T-helper 1 cell treated with Interleukin-12 subunit alpha and Interleukin-12 subunit beta and Interleukin-4 antibody, amounts not matched to agents 30 μg/mL and 1 μg/mL, for 36 hours (primary cell): ENCODE measurements around the gene ADARB2.

Experiments
- H3K27ac Mint-ChIP-seq: one replicate; pipeline ENCODE4 v1.8.0; 2021; ENCODE audit warnings: mild to moderate bottlenecking, mixed read lengths
- H3K27me3 Mint-ChIP-seq: one replicate; pipeline ENCODE4 v1.8.0; 2021; ENCODE audit warnings: low read depth, mixed read lengths
- H3K36me3 Mint-ChIP-seq: one replicate; pipeline ENCODE4 v1.8.0; 2021; ENCODE audit warnings: low read depth, mixed read lengths
- H3K4me1 Mint-ChIP-seq: one replicate; pipeline ENCODE4 v1.8.0; 2021; ENCODE audit warnings: low read depth, mixed read lengths
- H3K4me3 Mint-ChIP-seq: one replicate; pipeline ENCODE4 v1.8.0; 2021; ENCODE audit warnings: mild to moderate bottlenecking, moderate library complexity, mixed read lengths
- H3K9me3 Mint-ChIP-seq: one replicate; pipeline ENCODE4 v1.8.0; 2021; ENCODE audit warnings: mixed read lengths

ADARB2 gene

DNA sequence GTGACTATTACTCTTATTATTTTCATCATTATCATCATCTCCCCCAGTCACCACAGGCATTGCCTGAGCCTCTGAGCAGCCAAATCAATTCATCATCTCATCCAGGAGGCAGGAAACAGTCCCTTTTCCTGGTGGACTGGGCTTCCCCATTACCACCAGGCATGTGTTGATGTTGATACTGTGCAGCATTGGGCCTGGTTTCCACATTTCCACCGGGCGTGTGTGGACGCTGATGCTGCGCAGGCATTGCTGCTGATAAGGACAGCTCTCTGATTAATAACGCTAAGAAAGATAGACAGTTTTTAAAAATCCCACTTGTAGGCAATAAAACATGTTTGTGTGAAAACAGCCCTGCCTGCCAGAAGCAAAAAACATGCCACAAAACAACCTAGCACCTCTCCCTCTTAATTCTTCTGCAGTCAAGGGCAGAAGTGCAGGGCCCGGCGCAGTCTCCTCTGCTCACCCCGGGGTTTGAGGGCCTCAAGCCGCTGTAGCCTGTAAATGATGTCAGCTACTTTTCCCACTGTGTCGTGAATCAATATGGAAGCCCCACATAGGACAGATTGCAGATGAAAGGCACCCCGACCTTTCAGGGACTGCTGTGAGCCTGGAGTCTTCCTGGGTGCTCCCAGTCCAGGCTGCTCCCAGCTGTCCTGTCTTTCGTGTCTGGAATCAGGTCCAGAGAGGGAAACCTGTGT lies 465.1 kb downstream of the ADARB2 start:
- Mint-ChIP-seq H3K36me3 (no peaks in the 10 kb centered on the region), H3K4me1 (peaks cover 3% of the 10 kb centered on the region)

GRCh38 chr10:1270906-1271305 lies 466.4 kb downstream of the ADARB2 start:
- no peak overlapping the region for H3K27ac Mint-ChIP-seq

More for the DNA sequence above, 465.1 kb downstream of the ADARB2 start:
- H3K27ac Mint-ChIP-seq = no peak overlapping the region
- no peaks in the 10 kb centered on the region for H3K27me3 Mint-ChIP-seq
- H3K4me3 Mint-ChIP-seq = no peak overlapping the region
- H3K9me3 Mint-ChIP-seq = no peaks in the 10 kb centered on the region

GRCh38 chr10:1270490-1270889 lies 466.8 kb downstream of the ADARB2 start:
- no peaks in the 10 kb centered on the region for H3K9me3 Mint-ChIP-seq
- H3K36me3 Mint-ChIP-seq = no peaks in the 10 kb centered on the region
- H3K27ac Mint-ChIP-seq = no peak overlapping the region
- H3K27me3 Mint-ChIP-seq = no peaks in the 10 kb centered on the region
- no peak overlapping the region for H3K4me3 Mint-ChIP-seq
- peaks cover 3% of the 10 kb centered on the region for H3K4me1 Mint-ChIP-seq

More at GRCh38 chr10:1270906-1271305, 466.4 kb downstream of the ADARB2 start:
- H3K4me3 Mint-ChIP-seq = no peak overlapping the region
- no peaks in the 10 kb centered on the region for H3K36me3 Mint-ChIP-seq
- no peaks in the 10 kb centered on the region for H3K9me3 Mint-ChIP-seq
- H3K4me1 Mint-ChIP-seq = peaks cover 3% of the 10 kb centered on the region
- no peaks in the 10 kb centered on the region for H3K27me3 Mint-ChIP-seq

- H3K27me3 Mint-ChIP-seq = no peaks in the 10 kb centered on the region
- H3K36me3 Mint-ChIP-seq = no peaks in the 10 kb centered on the region
- no peaks in the 10 kb centered on the region for H3K4me1 Mint-ChIP-seq
- no peak overlapping the region for H3K4me3 Mint-ChIP-seq
- no peak overlapping the region for H3K27ac Mint-ChIP-seq
- H3K9me3 Mint-ChIP-seq = no peaks in the 10 kb centered on the region
These were observed 468.5 kb downstream of the ADARB2 start for GRCh38 chr10:1268831-1269230.

DNA sequence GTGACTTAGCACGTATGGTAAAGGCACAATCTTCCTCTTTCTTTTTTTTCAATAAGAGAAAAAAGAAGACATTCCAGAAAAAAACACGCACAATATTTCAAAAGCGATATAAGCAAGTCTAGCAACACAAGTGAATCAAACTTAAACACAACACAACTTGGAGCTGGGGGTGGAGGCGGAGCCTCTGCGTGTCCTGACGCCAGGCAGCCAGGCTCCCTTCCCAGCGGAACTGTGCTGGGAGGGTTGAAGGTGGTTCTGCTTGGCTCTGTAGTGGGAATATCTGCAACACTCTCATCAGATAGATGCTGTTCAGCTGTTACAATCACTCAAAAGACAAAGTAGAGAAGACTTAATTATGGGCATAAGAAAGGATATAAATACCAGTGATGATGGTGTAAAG lies 469.8 kb downstream of the ADARB2 start:
- Mint-ChIP-seq H3K36me3 (no peaks in the 10 kb centered on the region), H3K27ac (no peak overlapping the region), H3K27me3 (no peaks in the 10 kb centered on the region)

GRCh38 chr10:1267148-1267547 lies 470.2 kb downstream of the ADARB2 start:
- Mint-ChIP-seq H3K4me1 (no peaks in the 10 kb centered on the region), H3K9me3 (no peaks in the 10 kb centered on the region), H3K4me3 (no peak overlapping the region), H3K27me3 (no peaks in the 10 kb centered on the region), H3K36me3 (no peaks in the 10 kb centered on the region), H3K27ac (no peak overlapping the region)

More for the DNA sequence above, 469.8 kb downstream of the ADARB2 start:
- H3K4me3 Mint-ChIP-seq = no peak overlapping the region
- no peaks in the 10 kb centered on the region for H3K4me1 Mint-ChIP-seq
- no peaks in the 10 kb centered on the region for H3K9me3 Mint-ChIP-seq

DNA sequence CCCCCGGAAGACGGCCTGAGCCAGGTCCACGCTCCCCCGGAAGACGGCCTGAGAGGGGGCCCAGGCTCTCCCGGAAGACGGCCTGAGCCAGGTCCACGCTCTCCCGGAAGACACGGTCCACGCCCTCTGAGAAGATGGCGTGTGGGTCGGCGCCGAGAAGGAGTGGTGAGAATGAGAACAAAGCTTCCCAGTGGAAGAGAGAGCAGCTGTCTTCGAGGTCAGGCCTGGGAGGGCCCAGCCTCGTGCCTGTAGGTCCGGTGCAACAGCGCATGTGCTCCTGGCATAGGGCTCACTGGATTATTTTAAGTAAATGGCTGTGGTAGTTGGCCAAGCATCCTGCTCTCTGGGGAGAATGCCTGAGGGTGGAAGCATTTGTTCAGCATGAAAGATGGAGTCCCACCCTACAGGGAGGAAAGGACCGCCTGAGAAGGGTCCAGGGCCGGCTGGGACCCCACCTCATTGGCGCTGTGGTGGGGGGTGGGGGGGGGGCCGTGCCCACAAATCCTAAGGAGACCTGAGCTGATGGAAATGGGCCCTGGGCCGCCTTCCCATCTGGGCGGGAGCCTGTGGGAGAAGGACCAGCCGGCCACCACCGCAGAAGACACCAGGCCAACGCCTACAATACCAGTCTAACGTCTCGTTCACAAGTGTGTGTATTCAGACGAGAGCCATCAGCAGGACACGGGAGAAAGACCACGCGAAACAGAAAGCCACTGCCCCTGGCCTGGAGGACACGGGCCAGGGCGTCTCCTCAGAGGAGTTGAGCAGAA lies 471.1 kb downstream of the ADARB2 start:
- no peaks in the 10 kb centered on the region for H3K27me3 Mint-ChIP-seq
- no peaks in the 10 kb centered on the region for H3K9me3 Mint-ChIP-seq
- H3K27ac Mint-ChIP-seq = no peak overlapping the region
- no peaks in the 10 kb centered on the region for H3K36me3 Mint-ChIP-seq
- no peak overlapping the region for H3K4me3 Mint-ChIP-seq
- no peaks in the 10 kb centered on the region for H3K4me1 Mint-ChIP-seq

DNA sequence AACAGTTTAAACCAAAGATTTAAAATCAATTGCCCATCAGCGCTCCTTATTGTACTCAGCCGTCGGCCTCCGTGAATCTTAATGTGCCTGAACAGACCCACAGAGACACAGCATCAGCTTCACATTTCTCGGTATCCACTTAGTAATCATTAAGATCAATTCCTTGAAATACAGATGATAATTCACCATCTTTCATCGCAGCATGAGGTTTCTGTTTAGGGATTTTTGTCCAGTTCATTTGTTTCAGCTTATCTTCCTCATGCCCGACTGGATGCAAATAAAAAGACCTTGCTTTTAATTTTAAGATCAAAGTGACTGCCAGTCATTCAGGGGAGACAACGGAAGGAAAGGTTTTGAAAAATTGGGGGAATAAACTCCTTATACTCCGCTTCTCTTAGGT lies 473.3 kb downstream of the ADARB2 start:
- no peaks in the 10 kb centered on the region for H3K9me3 Mint-ChIP-seq
- peaks cover 2% of the 10 kb centered on the region for H3K27me3 Mint-ChIP-seq
- no peaks in the 10 kb centered on the region for H3K36me3 Mint-ChIP-seq
- H3K27ac Mint-ChIP-seq = no peak overlapping the region
- no peaks in the 10 kb centered on the region for H3K4me1 Mint-ChIP-seq
- H3K4me3 Mint-ChIP-seq = no peak overlapping the region

- peaks cover 13% of the 10 kb centered on the region for H3K4me1 Mint-ChIP-seq
- peaks cover 53% of the 10 kb centered on the region for H3K27me3 Mint-ChIP-seq
- H3K9me3 Mint-ChIP-seq = peaks cover 11% of the 10 kb centered on the region
- H3K36me3 Mint-ChIP-seq = peaks cover 9% of the 10 kb centered on the region
- H3K27ac Mint-ChIP-seq = no peak overlapping the region
- no peak overlapping the region for H3K4me3 Mint-ChIP-seq
These were observed 480.1 kb downstream of the ADARB2 start for GRCh38 chr10:1257274-1257673.

GRCh38 chr10:1256432-1256725 lies 480.9 kb downstream of the ADARB2 start:
- peaks cover 9% of the 10 kb centered on the region for H3K36me3 Mint-ChIP-seq
- peaks cover 55% of the 10 kb centered on the region for H3K27me3 Mint-ChIP-seq
- H3K4me3 Mint-ChIP-seq = no peak overlapping the region
- peaks cover 13% of the 10 kb centered on the region for H3K4me1 Mint-ChIP-seq
- H3K9me3 Mint-ChIP-seq = peaks cover 11% of the 10 kb centered on the region
- no peak overlapping the region for H3K27ac Mint-ChIP-seq

DNA sequence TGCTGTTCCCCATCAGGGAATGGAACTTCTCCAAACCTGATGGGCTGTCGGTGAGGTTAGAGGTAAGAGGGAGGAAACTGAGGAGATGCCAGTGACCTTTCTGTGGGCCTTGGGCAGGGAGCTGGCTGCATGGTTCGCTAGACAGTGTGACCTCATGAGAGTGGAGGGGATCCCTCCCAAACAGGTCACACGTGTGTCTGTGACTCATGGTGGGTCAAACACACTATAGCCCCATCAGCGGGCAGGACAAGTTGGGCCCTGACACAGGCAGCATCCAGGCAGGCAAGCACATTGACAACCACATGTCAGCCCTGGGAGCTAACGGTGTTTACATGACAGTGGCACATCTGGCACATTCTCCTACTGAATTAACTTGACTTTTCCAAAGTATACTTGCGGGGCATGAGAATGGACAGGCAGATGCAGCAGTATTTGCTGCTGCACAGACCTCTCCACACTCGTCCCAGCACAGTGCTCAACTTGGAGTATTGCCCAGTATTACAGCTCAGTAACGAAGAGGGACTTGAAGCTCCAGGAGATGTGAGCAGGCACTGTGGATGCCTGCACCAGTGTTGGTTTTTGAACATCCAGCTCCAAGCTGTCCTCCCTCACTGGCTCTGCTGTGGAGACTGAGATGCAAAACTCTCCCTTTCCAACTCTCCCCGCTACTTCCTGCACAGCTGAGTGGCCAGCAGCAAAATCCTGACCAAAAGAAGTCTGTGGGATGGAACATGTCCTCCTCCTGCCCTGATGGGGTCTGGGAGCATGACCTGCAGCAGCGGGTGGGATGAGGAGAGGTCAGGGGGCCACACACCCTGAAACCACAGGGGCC lies 481.5 kb downstream of the ADARB2 start:
- peaks cover 13% of the 10 kb centered on the region for H3K4me1 Mint-ChIP-seq
- H3K4me3 Mint-ChIP-seq = no peak overlapping the region
- peaks cover 11% of the 10 kb centered on the region for H3K9me3 Mint-ChIP-seq
- peaks cover 9% of the 10 kb centered on the region for H3K36me3 Mint-ChIP-seq
- H3K27me3 Mint-ChIP-seq = peaks cover 60% of the 10 kb centered on the region
- H3K27ac Mint-ChIP-seq = no peak overlapping the region

DNA sequence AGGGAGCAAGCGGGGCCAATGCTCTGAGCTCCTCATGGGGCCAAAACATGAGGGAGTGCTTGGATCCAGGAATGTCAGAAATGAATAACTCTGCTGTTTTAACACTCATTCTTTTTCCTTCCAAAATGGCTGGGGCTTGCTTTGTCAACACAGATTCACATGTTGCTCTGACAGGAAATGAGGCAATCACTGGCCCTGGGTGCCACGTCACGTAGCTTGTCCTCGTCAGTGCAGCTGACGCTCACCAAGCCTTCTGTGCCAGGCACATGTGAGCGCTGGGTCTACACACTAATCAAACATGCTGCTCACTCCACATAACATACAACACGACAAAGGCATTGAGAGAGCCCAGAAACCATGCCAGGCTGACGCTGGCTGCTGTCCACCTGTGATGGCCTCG lies 482.2 kb downstream of the ADARB2 start:
- Mint-ChIP-seq H3K27me3 (peaks cover 67% of the 10 kb centered on the region), H3K4me3 (no peak overlapping the region)

DNA sequence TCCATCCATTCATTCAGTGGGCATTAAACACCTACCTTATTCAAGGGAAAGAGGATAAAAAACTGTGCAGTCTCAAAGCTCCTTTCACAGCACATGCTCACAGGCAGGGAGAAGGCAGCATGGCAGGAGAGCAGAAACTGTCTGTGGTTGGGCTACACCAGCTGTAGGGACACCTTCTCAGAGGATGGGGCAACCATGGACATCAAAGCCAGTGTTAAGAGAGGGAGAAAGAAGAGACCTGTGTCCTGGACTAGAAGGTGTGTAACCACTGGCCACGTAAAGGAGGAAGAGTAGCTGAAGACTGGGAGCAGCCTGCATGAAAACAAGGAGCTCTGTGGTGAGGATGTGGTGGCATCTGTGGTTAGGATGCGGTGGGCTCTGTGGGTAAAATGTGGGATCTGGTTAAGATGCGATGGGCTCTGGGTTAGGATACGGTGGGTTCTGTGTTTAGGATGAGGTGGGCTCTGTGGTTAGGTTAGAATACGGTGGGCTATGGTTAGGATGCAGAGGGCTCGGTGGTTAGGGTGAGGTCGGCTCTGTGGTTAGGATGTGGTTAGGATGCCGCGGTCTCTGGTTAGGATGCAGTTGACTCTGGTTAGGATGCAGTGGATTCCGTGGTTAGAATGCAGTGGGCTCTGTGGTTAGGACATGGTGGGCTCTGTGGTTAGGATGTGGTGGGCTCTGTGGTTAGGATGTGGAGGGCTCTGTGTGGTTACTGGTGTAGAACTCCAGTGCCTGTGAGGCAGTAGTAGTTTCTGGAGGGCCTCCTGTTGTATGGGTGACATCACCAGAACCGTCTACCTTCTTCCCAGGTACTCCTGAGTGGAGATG lies 483.6 kb downstream of the ADARB2 start:
- Mint-ChIP-seq H3K4me3 (peak overlapping the region; percentile 19), H3K36me3 (peaks cover 9% of the 10 kb centered on the region), H3K27ac (peak overlapping the region; percentile 70), H3K27me3 (peaks cover 72% of the 10 kb centered on the region), H3K4me1 (peaks cover 13% of the 10 kb centered on the region), H3K9me3 (peaks cover 11% of the 10 kb centered on the region)

More for the DNA sequence above, 482.2 kb downstream of the ADARB2 start:
- H3K27ac Mint-ChIP-seq = no peak overlapping the region
- peaks cover 11% of the 10 kb centered on the region for H3K9me3 Mint-ChIP-seq
- peaks cover 9% of the 10 kb centered on the region for H3K36me3 Mint-ChIP-seq
- H3K4me1 Mint-ChIP-seq = peaks cover 13% of the 10 kb centered on the region

DNA sequence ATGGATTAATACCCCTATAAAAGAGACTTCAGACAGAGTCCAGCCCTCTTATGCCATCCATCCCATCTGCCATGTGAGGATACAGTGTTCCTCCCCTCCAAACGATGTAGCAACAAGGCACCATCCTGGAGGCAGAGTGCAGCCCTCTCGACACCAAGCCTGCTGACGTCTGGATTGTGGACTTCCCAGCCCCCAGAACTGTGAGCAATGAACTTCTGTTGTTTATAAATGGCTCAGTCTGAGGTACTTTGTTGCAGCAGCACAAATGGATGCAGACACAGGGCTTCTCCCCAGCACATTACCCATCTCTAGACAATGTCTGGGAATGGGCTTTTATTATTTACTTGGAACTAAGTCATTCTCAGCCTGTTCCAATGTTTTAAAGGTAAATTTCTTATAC lies 485.6 kb downstream of the ADARB2 start:
- no peak overlapping the region for H3K27ac Mint-ChIP-seq
- peaks cover 9% of the 10 kb centered on the region for H3K36me3 Mint-ChIP-seq
- H3K9me3 Mint-ChIP-seq = peaks cover 11% of the 10 kb centered on the region
- no peak overlapping the region for H3K4me3 Mint-ChIP-seq
- peaks cover 11% of the 10 kb centered on the region for H3K4me1 Mint-ChIP-seq
- H3K27me3 Mint-ChIP-seq = peaks cover 69% of the 10 kb centered on the region
